ENCODE measurements around the gene MROH2A.

The MROH2A gene

DNA sequence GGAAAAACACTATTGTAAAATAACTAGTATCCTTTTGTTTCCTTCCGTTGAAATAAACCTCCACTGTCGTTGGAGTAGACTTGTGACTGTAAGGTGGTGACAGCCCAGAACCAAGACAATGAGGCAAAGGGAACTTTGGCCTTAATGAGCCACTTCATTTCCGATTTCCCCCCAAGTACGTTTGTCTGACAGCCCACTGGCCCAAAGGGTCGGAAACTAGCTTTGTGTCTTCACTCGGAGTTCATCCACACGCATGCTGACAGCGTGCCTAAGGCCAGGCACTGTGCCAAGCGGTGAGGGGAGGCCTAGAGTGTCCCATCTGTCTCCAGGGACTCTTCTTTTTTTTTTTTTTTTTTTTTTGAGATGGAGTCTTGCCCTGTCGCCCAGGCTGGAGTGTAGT lies 55.2 kb downstream of the MROH2A start:
- no peak for DNase-seq (ENCODE audit: low spot score)
- TF ChIP-seq, protein P1, sequence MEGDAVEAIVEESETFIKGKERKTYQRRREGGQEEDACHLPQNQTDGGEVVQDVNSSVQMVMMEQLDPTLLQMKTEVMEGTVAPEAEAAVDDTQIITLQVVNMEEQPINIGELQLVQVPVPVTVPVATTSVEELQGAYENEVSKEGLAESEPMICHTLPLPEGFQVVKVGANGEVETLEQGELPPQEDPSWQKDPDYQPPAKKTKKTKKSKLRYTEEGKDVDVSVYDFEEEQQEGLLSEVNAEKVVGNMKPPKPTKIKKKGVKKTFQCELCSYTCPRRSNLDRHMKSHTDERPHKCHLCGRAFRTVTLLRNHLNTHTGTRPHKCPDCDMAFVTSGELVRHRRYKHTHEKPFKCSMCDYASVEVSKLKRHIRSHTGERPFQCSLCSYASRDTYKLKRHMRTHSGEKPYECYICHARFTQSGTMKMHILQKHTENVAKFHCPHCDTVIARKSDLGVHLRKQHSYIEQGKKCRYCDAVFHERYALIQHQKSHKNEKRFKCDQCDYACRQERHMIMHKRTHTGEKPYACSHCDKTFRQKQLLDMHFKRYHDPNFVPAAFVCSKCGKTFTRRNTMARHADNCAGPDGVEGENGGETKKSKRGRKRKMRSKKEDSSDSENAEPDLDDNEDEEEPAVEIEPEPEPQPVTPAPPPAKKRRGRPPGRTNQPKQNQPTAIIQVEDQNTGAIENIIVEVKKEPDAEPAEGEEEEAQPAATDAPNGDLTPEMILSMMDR (IDR thresholded peaks at IDR 0.05; ENCODE audit: extremely low read depth, insufficient read depth, missing control alignments) = no peak
- in situ Hi-C loops (cut with MboI; ENCODE audit: low pct_unique_long_range_greater_than_20kb, low sequenced_read_pairs, unreplicated experiment) = no loop called here

DNA sequence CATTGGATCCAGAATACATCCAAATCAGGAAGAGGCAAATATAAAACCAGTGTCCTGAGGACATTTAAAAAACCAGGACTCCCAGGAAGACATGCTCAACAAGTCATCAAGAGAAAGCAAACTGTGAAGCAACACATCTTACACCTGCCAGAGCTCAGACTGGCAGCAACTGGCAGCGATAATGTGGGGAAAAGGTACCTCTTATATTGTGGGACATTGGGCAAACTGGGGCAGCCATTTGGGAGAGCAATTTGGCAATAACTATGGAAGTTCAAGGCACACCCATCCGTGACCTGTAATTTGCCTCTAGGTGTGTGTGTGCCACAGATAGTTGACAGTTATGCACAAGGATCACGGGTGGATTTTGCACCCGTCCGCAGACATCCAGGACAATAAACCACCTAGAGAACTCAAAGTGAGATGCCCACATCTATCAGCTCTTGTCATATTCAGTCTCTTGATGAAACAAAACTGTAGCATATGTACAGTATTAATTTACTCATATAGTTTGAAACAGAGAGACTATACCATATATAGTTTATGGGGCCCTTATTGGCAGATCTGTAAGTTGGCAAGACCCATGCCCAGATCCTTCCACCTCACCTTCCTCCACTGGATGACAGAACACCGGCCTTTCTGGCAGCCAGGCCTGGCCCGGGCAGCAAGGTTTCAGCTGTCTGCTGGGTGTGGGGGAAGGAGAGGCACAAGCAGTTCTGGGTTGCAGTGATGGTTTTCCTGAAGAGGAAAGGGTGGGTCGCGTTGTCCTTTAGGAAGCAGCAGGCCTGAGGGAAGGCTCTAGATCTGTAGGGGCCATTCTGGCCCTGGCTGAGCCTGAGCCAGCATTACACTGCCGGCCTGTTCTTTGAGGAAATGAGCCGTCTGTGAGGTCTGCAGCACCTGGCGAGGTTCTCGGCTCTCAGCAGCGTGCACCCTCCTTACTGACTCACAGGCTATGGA lies 57.4 kb downstream of the MROH2A start:
- no peak for DNase-seq (ENCODE audit: low spot score)
- TF ChIP-seq, protein P1 (IDR thresholded peaks at IDR 0.05; ENCODE audit: extremely low read depth, insufficient read depth, missing control alignments) = no peak
- in situ Hi-C loops (cut with MboI; ENCODE audit: low pct_unique_long_range_greater_than_20kb, low sequenced_read_pairs, unreplicated experiment) = no loop called here

DNA sequence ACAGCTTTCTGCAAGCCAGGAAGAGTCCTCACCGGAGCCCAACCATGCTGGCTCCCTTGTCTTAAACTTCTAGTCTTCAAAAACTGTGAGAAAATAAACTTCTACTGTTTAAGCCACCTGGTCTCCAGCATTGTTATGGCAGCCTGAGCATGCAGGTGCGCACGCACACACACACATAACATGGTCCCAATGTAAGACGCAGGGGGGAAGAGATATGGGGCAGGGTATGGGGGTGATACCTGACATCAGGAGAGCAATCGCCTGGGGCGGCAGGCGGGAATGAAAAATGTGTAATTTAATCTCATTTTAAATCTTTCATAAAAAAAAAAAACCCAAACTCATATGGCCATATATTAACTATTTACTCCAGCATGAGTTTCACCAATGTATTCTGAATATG lies 58.2 kb downstream of the MROH2A start:
- in situ Hi-C loops (cut with MboI; ENCODE audit: low pct_unique_long_range_greater_than_20kb, low sequenced_read_pairs, unreplicated experiment) = no loop called here
- TF ChIP-seq, protein P1 (IDR thresholded peaks at IDR 0.05; ENCODE audit: extremely low read depth, insufficient read depth, missing control alignments) = no peak

DNA sequence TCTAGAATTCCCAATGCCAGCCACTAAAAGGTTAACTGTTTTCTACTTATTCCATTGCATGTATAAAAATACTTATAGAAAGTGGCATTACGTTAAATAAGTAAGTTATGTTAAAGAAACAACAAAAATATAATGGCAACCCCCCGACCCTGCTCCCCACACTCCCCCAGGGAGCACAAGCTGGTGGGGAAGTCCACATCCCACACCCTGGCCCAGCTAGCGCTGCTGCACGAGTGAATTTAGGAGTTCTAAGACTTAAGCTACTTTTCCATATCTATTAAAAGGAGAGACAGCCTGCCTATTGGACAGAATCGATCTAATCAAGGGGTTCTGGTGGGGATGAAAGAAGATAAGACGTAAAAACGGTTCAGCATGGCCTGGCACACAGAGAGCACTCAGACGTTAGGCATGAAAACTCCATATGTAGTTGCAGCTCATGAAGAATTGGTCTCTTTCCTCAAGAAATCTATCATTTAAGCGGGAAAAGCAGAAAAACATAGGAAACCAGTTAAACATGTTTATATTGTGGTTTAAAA lies 59.6 kb downstream of the MROH2A start:
- TF ChIP-seq, protein P1 (IDR thresholded peaks at IDR 0.05; ENCODE audit: extremely low read depth, insufficient read depth, missing control alignments) = no peak
- in situ Hi-C loops (cut with MboI; ENCODE audit: low pct_unique_long_range_greater_than_20kb, low sequenced_read_pairs, unreplicated experiment) = no loop called here
- no peak for DNase-seq (ENCODE audit: low spot score)

More for the DNA sequence above, 58.2 kb downstream of the MROH2A start:
- DNase-seq (ENCODE audit: low spot score) = no peak

DNA sequence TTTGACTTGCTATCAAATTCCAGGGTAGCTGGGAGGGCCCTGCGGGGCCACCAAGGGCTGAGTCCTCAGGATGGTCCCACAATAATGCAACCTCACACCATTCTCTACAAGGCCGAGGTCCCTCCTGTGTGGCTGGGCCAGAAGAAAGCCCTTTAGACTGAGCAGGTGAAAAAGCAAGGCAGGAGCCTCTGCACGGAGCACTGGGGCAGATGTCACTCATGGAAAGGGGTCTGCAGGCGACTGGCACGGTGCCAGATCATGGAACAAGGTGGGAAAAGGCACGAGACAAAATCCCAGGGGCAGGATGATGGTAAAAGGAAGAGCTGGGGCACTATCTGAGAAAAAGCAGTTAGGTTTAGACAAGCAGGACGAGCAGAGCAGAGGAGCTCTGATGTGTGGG lies 60.1 kb downstream of the MROH2A start:
- in situ Hi-C loops (cut with MboI; ENCODE audit: low pct_unique_long_range_greater_than_20kb, low sequenced_read_pairs, unreplicated experiment) = no loop called here
- no peak for DNase-seq (ENCODE audit: low spot score)
- TF ChIP-seq, protein P1 (IDR thresholded peaks at IDR 0.05; ENCODE audit: extremely low read depth, insufficient read depth, missing control alignments) = no peak

DNA sequence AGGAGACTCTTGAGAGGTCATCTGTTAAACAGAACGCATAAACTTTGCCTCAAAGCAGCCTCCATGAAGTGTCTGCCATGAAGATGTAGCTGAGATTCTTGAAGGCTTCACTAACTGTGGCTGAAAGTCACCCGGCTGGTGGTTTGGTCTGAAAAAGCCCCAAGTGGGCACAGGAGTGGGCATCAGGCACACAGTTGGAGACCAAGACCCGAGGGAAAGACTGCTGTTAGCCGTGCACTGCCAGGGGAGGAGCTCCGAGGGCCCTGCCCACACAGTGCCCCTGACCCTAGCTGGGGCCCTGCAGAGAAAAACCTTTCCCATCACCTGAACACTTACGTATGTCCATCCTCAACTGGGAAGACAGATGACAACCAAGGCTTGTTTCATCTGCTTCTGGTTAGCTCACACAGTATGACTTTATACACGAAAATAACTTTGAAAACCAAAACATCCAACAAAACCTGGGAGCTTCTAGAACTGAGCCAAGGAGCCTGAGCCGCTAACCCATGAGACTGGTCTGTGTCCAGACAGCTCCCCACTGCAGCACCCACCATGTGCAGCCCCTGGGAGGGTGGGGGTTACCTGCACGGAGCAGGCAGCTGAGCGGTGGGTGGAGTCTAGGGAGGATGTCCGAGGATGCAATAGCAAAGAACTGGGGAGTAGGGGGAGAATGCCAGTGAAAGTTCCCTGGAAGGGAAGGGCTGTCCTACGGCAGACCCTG lies 60.8 kb downstream of the MROH2A start:
- DNase-seq (ENCODE audit: low spot score) = no peak
- TF ChIP-seq, protein P1 (IDR thresholded peaks at IDR 0.05; ENCODE audit: extremely low read depth, insufficient read depth, missing control alignments) = no peak
- in situ Hi-C loops (cut with MboI; ENCODE audit: low pct_unique_long_range_greater_than_20kb, low sequenced_read_pairs, unreplicated experiment) = no loop called here

All from GM13977 (cell line).